ENCODE measurements around the gene TRIM2.

DNA sequence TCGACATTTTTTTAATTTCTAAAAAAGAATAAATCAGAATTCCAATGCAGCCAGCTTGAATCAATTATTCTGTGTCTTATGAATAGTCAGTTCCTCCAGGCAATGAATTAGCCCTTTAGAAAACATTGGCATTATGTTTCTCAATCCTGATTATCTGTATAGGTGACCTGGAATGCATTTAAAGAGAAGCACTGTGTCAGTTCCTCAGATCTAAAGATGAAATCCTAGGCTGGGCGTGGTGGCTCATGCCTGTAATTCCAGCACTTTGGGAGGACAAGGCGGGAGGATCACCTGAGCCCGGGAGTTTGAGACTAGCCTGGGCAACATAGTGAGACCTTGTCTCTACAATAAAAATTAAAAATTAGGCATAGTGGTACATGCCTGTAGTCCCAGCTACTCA is 183.7 kb downstream of the TRIM2 start:
- TF ChIP-seq, protein P1, sequence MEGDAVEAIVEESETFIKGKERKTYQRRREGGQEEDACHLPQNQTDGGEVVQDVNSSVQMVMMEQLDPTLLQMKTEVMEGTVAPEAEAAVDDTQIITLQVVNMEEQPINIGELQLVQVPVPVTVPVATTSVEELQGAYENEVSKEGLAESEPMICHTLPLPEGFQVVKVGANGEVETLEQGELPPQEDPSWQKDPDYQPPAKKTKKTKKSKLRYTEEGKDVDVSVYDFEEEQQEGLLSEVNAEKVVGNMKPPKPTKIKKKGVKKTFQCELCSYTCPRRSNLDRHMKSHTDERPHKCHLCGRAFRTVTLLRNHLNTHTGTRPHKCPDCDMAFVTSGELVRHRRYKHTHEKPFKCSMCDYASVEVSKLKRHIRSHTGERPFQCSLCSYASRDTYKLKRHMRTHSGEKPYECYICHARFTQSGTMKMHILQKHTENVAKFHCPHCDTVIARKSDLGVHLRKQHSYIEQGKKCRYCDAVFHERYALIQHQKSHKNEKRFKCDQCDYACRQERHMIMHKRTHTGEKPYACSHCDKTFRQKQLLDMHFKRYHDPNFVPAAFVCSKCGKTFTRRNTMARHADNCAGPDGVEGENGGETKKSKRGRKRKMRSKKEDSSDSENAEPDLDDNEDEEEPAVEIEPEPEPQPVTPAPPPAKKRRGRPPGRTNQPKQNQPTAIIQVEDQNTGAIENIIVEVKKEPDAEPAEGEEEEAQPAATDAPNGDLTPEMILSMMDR (IDR thresholded peaks at IDR 0.05; ENCODE audit: low read depth, low read length, poor library complexity, severe bottlenecking), result no peak
- TF ChIP-seq EZH2phosphoT487 (IDR thresholded peaks at IDR 0.05; ENCODE audit: borderline replicate concordance, low read length), result no peak

Data from DOHH2 (cell line).